MM.1S (cell line): ENCODE data around the gene TUBA4B.

Experiments used
- EZH2 ChIP-seq: fragments of 300-600 bp; sonication (generic); optimal IDR thresholded peaks from 2 replicates; pipeline ENCODE3; 2017; ENCODE audit warnings: low read depth, mild to moderate bottlenecking, antibody characterized with exemption, low read length, mixed read lengths
- TF ChIP-seq, protein P1 (sequence below): fragments of 300-600 bp; sonication (generic); IDR thresholded peaks from 2 replicates; pipeline ENCODE4 v1.5.1; 2016; ENCODE audit warnings: antibody characterized with exemption, low read length, mixed read lengths

DNA sequence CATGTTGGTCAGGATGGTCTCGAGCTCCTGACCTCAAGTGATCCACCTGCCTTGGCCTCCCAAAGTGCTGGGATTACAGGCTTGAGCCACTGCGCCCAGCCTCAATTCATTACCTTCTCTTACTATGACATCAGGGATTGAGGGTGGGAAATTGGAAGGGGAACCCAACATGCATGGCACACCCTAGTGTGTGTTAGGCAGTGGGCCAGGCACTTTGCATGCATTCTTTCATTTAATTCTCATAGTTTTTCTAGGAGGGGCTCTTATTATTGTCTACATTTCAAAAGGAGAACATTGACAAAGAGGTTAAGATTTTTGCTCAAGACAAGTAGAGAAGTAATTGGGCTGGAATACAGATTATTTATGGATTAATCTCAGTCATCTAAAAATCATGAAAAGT, 15.3 kb downstream of the TUBA4B start:
- TF ChIP-seq, protein P1, sequence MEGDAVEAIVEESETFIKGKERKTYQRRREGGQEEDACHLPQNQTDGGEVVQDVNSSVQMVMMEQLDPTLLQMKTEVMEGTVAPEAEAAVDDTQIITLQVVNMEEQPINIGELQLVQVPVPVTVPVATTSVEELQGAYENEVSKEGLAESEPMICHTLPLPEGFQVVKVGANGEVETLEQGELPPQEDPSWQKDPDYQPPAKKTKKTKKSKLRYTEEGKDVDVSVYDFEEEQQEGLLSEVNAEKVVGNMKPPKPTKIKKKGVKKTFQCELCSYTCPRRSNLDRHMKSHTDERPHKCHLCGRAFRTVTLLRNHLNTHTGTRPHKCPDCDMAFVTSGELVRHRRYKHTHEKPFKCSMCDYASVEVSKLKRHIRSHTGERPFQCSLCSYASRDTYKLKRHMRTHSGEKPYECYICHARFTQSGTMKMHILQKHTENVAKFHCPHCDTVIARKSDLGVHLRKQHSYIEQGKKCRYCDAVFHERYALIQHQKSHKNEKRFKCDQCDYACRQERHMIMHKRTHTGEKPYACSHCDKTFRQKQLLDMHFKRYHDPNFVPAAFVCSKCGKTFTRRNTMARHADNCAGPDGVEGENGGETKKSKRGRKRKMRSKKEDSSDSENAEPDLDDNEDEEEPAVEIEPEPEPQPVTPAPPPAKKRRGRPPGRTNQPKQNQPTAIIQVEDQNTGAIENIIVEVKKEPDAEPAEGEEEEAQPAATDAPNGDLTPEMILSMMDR, result no peak
- no peak for TF ChIP-seq EZH2
